ENCODE results near the gene TNPO3.

The TNPO3 gene

DNA sequence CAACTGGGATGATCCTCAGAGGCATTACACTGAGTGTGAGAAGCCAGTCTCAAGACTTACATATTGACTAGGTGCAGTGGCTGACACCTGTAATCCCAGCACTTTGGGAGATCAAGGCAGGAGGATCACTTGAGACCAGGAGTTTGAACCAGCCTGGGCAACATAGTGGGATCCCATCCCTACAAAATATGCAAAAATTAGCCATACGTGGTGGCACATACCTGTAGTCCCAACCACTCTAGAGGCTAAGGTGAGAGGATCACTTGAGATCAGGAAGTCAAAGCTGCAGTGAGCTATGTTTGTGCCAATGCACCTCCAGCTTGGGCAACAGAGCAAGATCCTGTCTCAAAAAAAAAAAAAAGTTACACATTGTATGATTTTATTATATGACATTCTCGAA lies 23.5 kb upstream of the TNPO3 start:
- ATAC-seq (ENCODE audit: low read depth): no peak
- TF ChIP-seq, protein P1, sequence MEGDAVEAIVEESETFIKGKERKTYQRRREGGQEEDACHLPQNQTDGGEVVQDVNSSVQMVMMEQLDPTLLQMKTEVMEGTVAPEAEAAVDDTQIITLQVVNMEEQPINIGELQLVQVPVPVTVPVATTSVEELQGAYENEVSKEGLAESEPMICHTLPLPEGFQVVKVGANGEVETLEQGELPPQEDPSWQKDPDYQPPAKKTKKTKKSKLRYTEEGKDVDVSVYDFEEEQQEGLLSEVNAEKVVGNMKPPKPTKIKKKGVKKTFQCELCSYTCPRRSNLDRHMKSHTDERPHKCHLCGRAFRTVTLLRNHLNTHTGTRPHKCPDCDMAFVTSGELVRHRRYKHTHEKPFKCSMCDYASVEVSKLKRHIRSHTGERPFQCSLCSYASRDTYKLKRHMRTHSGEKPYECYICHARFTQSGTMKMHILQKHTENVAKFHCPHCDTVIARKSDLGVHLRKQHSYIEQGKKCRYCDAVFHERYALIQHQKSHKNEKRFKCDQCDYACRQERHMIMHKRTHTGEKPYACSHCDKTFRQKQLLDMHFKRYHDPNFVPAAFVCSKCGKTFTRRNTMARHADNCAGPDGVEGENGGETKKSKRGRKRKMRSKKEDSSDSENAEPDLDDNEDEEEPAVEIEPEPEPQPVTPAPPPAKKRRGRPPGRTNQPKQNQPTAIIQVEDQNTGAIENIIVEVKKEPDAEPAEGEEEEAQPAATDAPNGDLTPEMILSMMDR (IDR thresholded peaks at IDR 0.05; ENCODE audit: poor library complexity, severe bottlenecking): no peak
- no peaks in the 10 kb centered on the region for H3K9me3 ChIP-seq (ENCODE audit: severe bottlenecking)

DNA sequence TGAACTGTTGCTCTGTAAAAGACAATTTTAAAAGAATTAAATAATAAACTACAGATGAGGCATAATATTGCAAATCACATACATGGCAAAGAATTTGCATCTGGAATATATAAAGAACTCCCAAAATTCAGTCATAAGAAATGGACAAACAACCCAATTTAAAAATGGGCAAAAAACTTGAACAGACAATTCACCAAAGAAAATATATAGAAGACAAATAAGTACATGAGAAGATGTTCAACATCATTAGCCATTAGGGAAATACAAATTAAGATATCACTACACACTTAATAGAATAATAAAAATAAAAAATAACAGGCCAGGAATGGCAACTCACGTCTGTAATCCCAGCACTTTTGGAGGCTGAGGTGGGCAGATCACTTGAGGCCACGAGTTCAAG lies 22.0 kb upstream of the TNPO3 start:
- Histone ChIP-seq H3K27me3 (ENCODE audit: insufficient read depth, poor library complexity, severe bottlenecking) (no peaks in the 10 kb centered on the region), H3K27ac (ENCODE audit: poor library complexity, severe bottlenecking) (no peak overlapping the region)
- TF ChIP-seq, protein P1 (IDR thresholded peaks at IDR 0.05; ENCODE audit: poor library complexity, severe bottlenecking): no peak

More for the DNA sequence above, 23.5 kb upstream of the TNPO3 start:
- H3K4me3 ChIP-seq (ENCODE audit: severe bottlenecking): no peak overlapping the region
- no peak overlapping the region for H3K27ac ChIP-seq (ENCODE audit: poor library complexity, severe bottlenecking)
- H3K36me3 ChIP-seq (ENCODE audit: low read depth): no peaks in the 10 kb centered on the region
- no peaks in the 10 kb centered on the region for H3K27me3 ChIP-seq (ENCODE audit: insufficient read depth, poor library complexity, severe bottlenecking)
- DNase-seq (ENCODE audit: low spot score): no peak
- H3K4me1 ChIP-seq (ENCODE audit: insufficient read depth, poor library complexity, severe bottlenecking): no peaks in the 10 kb centered on the region

DNA sequence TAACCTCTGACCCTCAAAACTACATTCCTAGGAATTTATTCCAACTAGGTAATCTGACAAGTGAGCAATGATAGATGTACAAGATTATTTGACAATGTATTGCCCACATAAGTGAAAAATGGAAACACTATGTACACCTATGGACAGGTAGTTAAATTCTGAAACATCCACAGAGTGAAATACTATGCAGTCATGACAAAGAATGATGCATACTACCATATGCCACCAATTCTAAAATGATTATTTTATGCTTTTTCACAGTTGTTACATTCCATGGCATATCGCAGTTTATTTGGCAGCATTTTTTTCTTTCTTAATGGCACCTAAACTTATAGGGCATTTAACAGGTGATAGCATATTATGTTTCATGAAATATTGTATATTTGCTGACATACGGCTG lies 20.1 kb upstream of the TNPO3 start:
- ATAC-seq (ENCODE audit: low read depth) (no peak), DNase-seq (ENCODE audit: low spot score) (no peak)
- TF ChIP-seq, protein P1 (IDR thresholded peaks at IDR 0.05; ENCODE audit: poor library complexity, severe bottlenecking): no peak
- H3K4me1 ChIP-seq (ENCODE audit: insufficient read depth, poor library complexity, severe bottlenecking): no peaks in the 10 kb centered on the region
- no peaks in the 10 kb centered on the region for H3K36me3 ChIP-seq (ENCODE audit: low read depth)
- no peaks in the 10 kb centered on the region for H3K27me3 ChIP-seq (ENCODE audit: insufficient read depth, poor library complexity, severe bottlenecking)
- no peak overlapping the region for H3K27ac ChIP-seq (ENCODE audit: poor library complexity, severe bottlenecking)
- H3K9me3 ChIP-seq (ENCODE audit: severe bottlenecking): no peaks in the 10 kb centered on the region
- H3K4me3 ChIP-seq (ENCODE audit: severe bottlenecking): no peak overlapping the region

More for the DNA sequence above, 22.0 kb upstream of the TNPO3 start:
- DNase-seq (ENCODE audit: low spot score): no peak
- H3K36me3 ChIP-seq (ENCODE audit: low read depth): no peaks in the 10 kb centered on the region
- no peak overlapping the region for H3K4me3 ChIP-seq (ENCODE audit: severe bottlenecking)
- no peaks in the 10 kb centered on the region for H3K4me1 ChIP-seq (ENCODE audit: insufficient read depth, poor library complexity, severe bottlenecking)
- H3K9me3 ChIP-seq (ENCODE audit: severe bottlenecking): no peaks in the 10 kb centered on the region
- ATAC-seq (ENCODE audit: low read depth): no peak

DNA sequence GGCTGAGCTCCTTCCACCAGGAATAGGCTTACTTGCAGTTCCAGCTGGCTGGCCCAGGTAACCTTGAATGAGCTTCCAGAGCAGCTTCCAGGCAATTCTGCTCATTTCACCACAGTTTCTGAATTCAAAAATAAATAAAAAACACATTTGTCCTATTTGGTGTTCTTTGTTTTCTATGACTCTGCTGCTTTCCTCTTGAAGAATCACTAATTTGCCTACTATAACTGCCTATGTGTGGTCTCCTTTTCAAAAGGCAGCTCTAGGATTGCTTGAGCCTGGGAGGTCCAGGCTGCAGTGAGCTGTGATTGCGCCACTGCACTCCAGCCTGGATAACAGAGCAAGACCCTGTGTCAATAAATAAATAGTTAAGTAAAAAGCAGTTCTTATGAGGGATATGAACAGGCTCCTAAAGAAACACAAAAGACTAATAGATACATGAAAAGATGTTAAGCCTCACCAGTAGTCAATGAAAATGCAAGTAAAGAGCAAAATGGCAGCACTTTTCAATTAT lies 19.5 kb upstream of the TNPO3 start:
- Histone ChIP-seq H3K36me3 (ENCODE audit: low read depth) (no peaks in the 10 kb centered on the region), H3K27me3 (ENCODE audit: insufficient read depth, poor library complexity, severe bottlenecking) (no peaks in the 10 kb centered on the region), H3K9me3 (ENCODE audit: severe bottlenecking) (no peaks in the 10 kb centered on the region), H3K4me1 (ENCODE audit: insufficient read depth, poor library complexity, severe bottlenecking) (no peaks in the 10 kb centered on the region), H3K4me3 (ENCODE audit: severe bottlenecking) (no peak overlapping the region), H3K27ac (ENCODE audit: poor library complexity, severe bottlenecking) (no peak overlapping the region)
- ATAC-seq (ENCODE audit: low read depth) (no peak), DNase-seq (ENCODE audit: low spot score) (no peak)
- TF ChIP-seq, protein P1 (IDR thresholded peaks at IDR 0.05; ENCODE audit: poor library complexity, severe bottlenecking): no peak

DNA sequence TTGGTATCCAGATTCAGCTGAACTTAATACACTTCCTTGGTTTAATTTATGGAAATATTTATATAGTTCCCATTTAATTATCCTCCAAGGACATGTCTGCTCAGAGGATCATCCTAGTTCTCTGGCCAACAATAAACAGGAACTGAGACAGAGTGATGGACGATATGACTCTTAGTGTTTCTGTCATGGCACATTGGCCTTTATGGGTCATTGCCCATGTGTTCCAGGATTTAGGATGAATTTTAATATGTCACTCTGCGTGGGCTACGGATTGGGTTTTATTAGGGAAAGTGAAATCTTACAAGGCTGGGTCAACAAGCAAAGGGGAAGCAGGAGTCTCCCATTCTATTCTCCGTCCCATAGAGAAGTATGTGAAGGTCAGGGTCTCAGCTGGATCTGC lies 18.8 kb upstream of the TNPO3 start:
- Histone ChIP-seq H3K9me3 (ENCODE audit: severe bottlenecking) (no peaks in the 10 kb centered on the region), H3K4me1 (ENCODE audit: insufficient read depth, poor library complexity, severe bottlenecking) (no peaks in the 10 kb centered on the region), H3K27me3 (ENCODE audit: insufficient read depth, poor library complexity, severe bottlenecking) (no peaks in the 10 kb centered on the region), H3K27ac (ENCODE audit: poor library complexity, severe bottlenecking) (no peak overlapping the region), H3K36me3 (ENCODE audit: low read depth) (no peaks in the 10 kb centered on the region), H3K4me3 (ENCODE audit: severe bottlenecking) (no peak overlapping the region)
- DNase-seq (ENCODE audit: low spot score) (no peak), ATAC-seq (ENCODE audit: low read depth) (no peak)
- TF ChIP-seq, protein P1 (IDR thresholded peaks at IDR 0.05; ENCODE audit: poor library complexity, severe bottlenecking): no peak
